Retinal pigment epithelial cell (primary cell): Measurements from ENCODE around the gene ETFA.
A peak's percentile ranks its signal among the peaks of the same experiment; 100 is the strongest.

ENCODE experiments used
- DNase-seq: peaks from one replicate; pipeline ENCODE4 v3.0.0-alpha.2; 2010; ENCODE audit warnings: low read depth
- H3K4me3 ChIP-seq: 2 replicates; pipeline ENCODE4 v1.5.1; 2011; ENCODE audit warnings: mild to moderate bottlenecking, low read length, control low read depth, moderate library complexity
- TF ChIP-seq, protein P1 (sequence below): conservative IDR thresholded peaks from 2 replicates; pipeline ENCODE4 v1.5.1; 2011; ENCODE audit warnings: low read depth, low read length, control low read depth, inconsistent platforms

Gene ETFA

DNA sequence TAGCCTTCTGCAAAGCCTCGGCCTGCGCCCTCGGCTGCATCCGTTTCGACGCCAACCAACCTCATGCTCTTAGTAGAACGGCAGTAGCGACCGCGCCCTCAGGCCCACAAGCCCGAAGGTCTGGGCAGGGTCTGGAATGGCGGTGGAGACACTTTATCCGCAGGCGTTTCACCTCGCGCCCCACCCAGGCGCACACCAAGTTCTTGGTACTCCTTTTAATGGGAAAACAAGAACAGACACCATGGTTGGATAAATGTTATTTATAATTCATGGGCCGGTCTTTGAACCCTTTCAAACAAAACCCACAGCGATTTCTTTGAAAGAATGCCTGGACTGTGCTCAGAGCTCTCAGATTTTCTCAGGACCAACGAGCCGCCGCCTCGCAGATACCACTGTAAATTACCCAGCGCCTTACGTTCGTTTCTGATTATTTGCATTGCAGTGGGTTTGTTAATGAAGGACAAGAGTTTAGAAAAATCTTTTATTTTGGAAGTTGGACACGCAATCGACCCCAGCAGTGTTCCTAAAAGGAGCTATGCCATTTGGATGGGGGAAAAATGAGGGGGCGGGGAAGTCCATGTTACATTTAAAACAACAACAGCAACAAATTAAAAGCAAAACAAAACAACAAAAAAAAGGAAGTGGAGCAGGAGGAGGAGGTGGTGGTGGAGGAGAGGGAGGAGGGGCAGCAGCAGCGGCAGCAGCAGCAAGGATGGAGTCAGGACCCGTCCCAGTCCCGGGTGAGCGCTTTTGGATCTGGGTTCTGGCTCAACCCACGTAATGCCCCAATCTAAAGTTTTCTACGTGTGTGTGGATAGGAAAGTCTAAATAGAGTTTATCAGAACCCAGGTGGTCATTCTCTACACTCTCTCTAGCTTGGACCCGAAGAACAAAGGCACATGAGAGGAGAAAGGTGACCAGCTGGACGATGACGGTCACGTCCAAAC, 24.3 kb upstream of the ETFA start:
- peak overlapping the region; percentile 18 for H3K4me3 ChIP-seq
- DNase-seq = no peak
- TF ChIP-seq, protein P1, sequence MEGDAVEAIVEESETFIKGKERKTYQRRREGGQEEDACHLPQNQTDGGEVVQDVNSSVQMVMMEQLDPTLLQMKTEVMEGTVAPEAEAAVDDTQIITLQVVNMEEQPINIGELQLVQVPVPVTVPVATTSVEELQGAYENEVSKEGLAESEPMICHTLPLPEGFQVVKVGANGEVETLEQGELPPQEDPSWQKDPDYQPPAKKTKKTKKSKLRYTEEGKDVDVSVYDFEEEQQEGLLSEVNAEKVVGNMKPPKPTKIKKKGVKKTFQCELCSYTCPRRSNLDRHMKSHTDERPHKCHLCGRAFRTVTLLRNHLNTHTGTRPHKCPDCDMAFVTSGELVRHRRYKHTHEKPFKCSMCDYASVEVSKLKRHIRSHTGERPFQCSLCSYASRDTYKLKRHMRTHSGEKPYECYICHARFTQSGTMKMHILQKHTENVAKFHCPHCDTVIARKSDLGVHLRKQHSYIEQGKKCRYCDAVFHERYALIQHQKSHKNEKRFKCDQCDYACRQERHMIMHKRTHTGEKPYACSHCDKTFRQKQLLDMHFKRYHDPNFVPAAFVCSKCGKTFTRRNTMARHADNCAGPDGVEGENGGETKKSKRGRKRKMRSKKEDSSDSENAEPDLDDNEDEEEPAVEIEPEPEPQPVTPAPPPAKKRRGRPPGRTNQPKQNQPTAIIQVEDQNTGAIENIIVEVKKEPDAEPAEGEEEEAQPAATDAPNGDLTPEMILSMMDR = no peak

DNA sequence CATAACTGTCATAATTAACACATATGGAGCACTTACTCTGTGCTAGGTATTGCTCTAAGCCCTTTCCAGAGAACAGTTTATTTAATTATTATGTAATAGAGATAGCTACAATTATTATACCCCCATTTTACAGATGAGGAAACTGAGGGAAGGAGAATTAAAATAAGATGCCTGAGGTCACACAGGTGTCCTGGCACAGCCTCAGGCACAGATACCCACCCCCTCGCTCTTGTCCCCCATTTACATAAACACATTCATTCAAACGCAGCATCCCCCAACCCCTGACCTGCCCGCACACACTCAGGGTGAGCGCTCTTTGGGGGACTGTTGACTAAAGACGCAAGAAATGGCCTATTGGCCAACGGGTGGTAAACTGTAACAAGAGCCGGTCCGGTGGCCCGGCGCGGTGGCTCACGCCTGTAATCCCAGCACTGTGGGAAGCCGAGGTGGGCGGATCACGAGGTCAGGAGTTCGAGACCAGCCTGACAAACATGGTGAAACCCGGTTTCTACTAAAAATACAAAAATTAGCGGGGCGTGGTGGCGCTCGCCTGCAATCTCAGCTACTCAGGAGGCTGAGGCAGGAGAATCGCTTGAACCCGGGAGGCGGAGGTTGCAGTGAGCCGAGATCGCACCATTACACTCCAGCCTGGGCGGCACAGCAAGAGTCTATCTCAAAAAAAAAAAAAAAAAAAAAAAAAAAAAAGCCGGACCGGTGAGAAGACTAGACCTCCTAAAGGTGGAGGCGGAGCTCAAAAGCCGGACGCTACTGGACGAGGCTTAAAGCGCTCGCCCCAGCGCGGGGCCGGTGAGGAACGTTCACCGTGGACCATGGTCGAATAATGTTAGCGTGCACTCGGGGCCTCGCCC, 23.4 kb upstream of the ETFA start:
- TF ChIP-seq, protein P1 = no peak
- no peak for DNase-seq
- H3K4me3 ChIP-seq = no peak overlapping the region

DNA sequence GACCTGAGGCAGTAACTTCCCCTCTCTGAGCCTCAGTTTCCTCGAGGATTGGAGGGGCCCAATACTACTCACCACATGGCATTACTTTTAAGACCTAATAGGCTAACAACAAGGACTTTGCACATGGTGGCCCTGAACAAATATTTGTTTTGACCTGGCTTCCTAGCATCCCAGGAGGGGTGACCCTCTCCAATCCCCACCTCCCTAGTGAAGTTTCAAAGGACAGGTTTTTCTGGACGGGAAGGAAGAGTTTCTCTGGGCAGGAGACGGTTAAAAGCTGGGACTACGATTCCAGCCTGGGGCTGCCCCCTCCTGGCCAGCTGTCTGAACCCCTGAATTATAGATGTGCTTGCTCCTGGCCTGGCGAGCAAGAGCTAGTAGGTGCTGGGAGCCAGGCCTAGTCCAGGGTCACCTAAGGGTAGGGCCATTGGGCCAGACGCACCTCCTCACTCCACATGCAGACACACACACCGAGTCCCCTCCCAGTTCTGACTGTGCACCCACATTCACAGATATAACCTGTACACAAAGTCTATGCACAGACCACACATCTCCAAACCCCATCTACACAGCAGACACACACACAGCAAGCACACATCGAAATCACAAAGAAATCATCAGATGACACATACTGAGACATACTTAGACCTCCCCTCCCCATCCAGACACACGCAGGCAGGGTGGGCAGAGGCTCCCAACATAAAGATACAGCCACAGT, 22.6 kb upstream of the ETFA start:
- DNase-seq = no peak
- TF ChIP-seq, protein P1 = peak; percentile 50
- H3K4me3 ChIP-seq = no peak overlapping the region

DNA sequence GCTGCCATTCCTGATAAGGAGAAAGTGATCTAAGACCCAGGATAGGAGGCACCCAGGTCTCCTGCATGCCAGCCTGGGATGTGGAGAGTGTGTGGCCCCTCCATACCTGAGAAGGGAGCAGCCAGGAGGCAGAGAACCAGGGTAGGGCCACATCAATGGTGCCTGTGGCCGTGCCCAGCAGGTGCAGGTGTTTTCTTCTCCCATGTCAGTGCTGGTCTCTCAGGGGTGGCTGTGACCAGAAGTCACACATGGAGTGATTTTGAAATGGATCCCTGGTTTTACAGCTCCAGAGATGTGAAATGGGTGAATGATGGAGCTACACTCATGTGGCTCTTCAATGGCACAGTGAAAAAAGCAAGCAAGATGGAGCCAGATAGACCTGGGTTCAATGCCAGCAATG, 22.0 kb upstream of the ETFA start:
- no peak for DNase-seq
- no peak overlapping the region for H3K4me3 ChIP-seq
- TF ChIP-seq, protein P1 = no peak

DNA sequence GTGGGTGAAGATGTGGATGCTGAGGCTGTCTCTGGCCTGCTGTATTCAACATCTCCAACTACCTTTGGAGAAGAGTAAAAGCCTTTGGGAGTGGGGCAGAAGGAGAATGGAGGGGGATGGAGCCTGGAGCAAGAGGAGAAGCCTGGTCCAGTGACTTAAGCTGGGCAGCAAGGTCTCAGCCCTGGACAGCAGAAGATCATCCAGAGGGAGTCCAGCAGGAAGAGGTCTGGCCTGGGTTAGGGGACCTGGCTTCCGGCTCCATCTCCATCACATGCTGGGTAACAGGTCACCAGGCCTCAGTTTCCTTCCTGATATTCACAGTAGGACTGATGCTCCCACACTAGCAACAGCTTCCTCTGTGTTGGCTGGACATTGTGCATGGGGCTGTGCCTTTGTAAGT, 21.5 kb upstream of the ETFA start:
- no peak overlapping the region for H3K4me3 ChIP-seq
- TF ChIP-seq, protein P1 = no peak
- DNase-seq = no peak

DNA sequence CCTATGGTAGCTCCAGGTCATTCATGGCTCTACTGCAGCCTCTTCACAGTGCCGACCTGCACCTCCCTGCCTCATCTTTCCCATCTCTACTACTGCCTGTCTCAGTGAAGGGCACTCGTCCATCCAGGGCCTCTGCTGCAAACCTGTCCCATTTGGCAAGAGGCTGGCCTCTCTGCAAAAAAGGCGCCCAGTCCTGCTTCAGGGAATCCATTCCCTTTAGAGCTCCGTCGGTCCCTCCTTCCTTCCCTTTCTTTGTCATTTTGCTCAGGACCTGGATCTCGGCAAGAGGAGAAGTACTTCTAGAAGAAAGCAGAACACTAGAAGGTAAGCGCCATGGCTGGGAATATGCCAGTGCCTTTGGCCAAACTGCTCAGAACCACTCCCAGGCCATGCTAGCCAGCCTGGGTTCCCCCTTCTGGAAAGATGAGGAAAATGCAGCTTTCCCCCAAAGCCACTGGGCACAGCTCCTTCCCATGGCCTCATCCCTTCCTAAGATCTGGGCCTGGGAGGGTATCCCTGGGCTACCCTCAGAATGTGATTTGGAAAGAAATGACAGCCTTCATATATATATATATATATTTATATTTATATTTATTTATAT, 18.9 kb upstream of the ETFA start:
- no peak for DNase-seq
- TF ChIP-seq, protein P1 = peak; percentile 78
- no peak overlapping the region for H3K4me3 ChIP-seq
